CD1c-positive myeloid dendritic cell (primary cell): ENCODE measurements around the gene HSFX2.
"Not testable (repeated sequence)": the region's sequence is repeated elsewhere in the genome, so short reads cannot be mapped to it uniquely, and the experiment has no call there.

ENCODE experiments used
- DNase-seq: peaks from one replicate; pipeline ENCODE4 v3.0.0-alpha.2; 2016; ENCODE audit errors: extremely low spot score

Gene HSFX2

DNA sequence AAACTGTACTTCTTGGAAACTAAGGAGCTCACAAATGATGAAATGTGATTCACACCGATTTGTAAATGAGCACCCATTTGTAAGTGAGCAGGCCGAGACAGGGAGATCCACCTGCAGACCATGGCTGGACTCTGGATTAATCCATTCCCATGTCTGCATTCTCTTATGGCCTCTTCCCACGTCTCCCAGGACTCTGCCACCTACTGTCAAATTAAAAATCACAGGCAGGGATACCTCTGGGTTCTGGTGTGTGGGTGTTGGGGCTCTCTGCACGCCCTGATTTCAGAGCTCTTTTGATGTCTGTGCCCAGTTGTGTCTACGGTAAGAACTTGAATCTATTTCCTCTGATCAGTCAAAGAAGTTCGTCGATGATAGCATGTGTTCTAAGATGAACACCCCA lies 4.1 kb downstream of the HSFX2 start:
- DNase-seq: not testable (repeated sequence)

DNA sequence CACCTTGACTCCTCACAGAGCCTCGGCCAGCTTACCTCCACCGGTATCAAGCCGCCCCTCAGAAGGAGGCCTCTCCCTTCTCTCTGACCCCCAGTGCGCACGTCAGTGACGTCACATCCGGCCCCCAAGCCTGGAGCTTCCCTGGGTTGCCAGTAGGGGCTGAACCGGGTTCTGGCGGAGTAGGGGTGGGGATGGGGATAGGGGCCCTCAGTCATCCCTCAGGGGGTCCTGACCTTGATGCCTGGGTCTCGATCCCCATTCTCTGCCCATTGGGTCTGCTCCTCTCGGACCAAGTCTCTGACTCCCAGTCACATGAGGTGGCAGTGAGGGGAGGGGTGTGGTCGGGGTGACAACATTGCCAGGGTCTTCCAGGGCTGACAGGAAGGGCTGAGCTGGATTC lies 7.8 kb downstream of the HSFX2 start, which contains the start of gene MAGEA9B:
MAGEA9B (minus strand) TSS at position 101 of the 400 bp plus-strand sequence. CDS start 4,280 bp downstream, outside the sequence.
- not testable (repeated sequence) for DNase-seq

DNA sequence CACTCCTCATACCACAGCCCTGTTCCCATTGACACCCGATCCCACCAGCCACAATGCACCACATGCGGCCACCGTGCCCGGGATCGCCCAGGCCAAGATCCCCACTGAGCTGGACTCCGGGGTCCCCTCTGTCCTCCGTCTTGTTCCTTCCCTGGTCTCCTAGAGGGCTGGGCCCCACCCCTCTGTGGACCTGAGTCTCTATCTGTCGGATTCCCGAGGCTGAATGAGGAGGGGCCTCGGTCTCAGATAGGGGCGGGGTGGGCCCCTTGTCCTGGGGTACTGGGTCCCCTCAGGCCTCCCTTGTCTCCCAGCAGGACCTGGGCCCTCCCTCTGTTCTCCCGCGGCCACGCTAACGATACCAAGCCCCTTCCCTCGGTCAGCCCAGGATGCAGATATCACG lies 9.5 kb downstream of the HSFX2 start:
- not testable (repeated sequence) for DNase-seq

- not testable (repeated sequence) for DNase-seq
Measured at GRCh38 chrX:149573456-149573855, 21.7 kb downstream of the HSFX2 start.

DNA sequence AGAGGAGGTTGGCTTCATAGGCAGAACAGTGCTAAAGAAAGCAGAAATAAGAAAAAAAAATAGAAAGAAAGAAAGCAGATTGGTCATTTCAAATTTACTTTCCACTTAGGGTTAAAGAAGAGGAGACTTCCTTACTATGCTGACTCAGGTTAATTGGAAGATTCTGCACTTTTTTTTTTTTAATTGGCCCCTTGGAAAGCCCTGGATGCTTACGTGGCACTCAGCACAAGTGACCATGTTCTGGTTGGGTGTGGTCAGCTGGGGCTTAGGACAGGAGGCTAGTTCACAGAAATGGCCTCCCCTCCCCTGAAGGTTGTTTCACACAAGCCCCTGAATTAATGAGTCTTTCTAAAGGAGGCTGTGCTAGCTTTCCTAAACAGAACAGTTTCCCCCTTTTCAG lies 22.4 kb downstream of the HSFX2 start:
- no peak for DNase-seq

DNA sequence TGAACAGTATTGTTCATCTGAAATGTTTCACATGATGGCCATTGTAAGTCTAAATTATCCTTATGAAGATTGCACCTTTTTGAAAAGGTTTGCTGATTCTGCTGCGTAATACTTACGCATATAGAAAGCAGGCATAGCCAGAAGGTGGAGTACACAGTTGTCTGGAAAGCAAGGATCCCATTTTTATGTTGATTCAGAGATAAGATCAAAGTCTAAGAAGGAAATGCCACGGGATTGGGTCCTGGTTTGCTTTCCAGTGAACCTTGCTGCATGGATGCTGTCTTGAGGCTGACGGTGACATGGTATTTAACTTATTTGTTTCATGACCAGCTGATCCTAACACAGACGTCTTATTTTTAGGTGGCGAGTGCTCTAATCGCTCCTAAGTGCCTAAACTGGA lies 23.3 kb downstream of the HSFX2 start:
- DNase-seq: no peak

DNA sequence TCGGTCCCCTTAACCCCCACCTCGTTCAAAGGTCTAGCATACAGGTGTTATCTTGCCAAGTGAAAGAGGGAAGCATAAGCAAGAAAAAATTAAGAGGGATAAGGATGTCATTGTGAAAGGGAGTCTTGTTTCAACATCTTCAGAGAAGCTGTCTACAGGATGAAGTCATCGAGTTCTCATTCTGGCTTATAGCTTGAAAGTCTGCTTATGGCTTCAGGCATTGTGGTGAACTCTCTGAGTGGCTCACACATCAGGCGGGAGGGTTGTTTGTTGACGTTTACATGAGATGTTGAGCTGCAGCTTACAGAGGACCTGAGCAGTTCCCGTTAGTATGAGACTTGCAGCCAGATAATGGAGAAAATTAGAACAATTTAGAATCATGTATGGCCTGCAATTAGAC lies 24.4 kb downstream of the HSFX2 start:
- DNase-seq: no peak

GRCh38 chrX:149569770-149570169 lies 25.3 kb downstream of the HSFX2 start:
- DNase-seq: no peak

DNA sequence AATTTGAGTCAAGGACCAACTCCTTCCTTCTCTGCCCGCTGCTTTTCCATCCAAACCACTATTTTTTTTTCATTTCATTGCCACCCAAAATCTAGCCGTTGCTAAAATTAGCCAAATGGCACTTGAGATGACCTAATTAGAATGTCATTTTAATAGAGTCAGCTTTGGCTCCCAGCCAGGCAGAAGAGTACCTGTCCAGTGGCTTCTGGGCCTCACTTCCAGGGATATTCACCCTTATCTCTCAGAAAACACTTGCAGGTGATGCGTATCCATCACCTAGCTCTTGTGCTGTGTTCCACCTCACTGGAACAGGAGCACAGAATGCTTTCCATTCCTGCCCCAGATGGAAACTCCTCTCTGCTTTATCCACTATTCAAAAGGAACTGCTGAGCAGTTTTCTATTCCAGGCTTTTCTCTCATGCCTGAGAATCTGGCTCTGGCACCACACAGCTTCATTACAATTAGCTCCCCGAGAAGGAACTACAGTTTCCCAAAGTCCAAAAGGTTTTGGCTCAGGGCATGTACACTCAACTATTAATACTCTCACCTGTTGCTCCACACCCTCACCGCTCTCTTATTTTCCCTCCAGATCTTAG lies 26.3 kb downstream of the HSFX2 start:
- no peak for DNase-seq

DNA sequence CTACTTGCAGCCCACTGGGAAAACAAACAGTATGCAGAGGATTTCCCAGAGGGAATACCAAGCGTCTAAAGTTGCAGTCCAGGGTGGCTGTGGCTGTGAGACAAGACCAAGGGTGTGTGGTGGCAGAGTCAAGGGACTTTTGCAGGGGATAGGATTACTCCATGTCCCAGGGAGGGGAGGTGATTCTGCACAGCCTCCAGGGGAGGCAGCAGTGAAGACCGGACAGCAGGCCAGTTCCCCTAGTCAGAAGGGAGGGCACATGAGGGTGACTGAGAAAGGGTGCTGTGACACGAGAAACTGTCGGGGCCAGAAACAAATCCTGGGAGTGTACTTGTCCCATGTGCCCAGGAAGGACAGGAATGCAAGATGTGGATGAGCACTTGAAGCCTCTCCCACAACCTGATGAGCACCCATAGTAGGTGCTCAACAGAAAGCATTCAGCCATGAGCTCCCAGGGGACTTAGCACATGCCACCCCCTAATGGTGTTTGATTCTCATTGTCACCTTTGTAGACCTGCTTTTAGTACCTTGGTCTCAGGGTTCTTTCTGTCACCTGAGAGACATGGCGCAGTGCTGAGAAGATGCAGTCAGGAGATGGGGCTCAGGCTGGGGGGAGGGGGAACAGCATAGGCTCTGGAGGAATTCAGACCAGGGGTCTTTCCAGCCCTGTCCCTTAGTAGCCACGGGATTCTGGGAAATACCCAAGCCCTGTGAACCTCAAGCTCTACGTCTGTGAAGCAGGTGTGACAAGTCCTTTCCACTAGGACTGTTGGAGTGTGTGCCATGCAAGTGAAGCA lies 27.3 kb downstream of the HSFX2 start:
- no peak for DNase-seq

- no peak for DNase-seq
Measured at GRCh38 chrX:149563359-149563758, 31.8 kb downstream of the HSFX2 start.

DNA sequence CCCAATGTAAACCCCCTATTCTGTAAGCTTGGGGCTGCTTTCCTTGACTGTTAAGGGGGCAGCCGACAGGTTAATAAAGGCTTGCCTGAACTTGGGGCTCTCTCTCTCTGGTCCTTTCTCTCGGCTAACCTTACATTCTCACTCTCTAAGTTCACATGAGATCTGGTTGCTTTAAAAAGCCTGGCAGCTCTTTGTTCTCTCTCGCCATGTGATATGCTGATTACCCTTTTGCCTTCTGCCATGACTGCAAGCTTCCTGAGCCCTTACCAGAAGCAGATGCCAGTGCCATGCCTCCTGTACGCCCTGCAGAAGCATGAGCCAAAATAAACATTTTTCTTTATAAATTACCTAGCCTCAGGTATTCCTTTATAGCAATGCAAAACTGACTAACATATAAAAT lies 39.9 kb downstream of the HSFX2 start:
- DNase-seq: not testable (repeated sequence)

DNA sequence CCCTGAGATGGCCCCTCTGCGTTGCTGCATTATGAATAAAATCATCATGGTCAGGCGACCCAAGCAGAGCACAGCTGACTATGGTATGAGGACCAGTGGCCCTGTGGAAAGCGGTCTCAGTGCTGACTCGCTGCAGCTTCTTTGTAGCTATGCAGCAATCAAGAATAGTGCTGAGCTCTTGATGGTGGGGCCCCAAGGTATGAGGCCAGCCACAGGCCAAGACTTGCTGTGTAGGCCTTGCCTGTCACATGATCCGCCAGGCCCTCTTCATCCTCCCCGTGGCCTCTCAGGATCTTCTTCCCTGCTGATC lies 43.2 kb downstream of the HSFX2 start:
- not testable (repeated sequence) for DNase-seq

- not testable (repeated sequence) for DNase-seq
Measured at GRCh38 chrX:149551245-149551938, 43.7 kb downstream of the HSFX2 start.

DNA sequence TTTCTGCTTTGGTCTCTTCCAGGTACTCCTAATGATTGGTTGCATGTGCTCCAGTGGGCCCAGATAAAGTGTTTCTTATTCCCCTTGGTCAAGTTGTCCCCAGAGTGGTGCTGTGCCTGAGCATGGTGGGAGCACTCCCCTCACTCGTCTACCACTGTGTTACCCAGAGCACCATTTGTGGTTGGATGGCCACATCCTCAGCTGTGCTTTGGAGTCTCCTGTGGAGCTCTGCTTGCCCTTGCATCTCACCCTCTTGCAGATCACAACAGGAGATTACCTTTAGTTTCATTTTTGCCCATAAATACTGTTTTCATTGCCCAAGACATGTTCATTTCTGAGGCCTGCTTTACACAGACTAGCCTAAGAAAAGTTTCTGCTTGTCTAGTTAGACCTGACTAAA lies 44.7 kb downstream of the HSFX2 start:
- not testable (repeated sequence) for DNase-seq

DNA sequence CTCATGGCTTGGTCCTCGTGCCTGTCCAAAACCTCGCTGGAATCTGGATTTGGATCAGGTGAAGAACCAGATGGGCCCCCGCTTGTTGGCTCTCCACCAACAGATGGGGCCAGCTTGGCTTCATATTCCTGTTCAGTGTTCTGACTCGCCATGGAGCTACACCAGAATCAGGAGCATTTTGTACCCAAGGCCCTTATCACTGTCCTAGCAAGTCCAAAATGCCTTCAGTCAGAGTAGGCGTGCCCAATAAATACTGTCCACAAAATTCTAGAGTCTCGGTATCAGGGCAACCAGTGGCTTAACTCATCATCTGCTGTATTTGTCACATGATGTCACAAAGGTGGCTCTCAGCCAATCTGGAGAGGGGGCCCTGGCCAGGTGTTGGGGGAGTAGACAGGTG lies 45.4 kb downstream of the HSFX2 start, which contains the start of gene HSFX3:
HSFX3 (minus strand) TSS at position 224 of the 400 bp plus-strand sequence; CDS start at position 152, 72 bp downstream.
- not testable (repeated sequence) for DNase-seq

GRCh38 chrX:149547782-149548181 lies 47.3 kb downstream of the HSFX2 start:
- not testable (repeated sequence) for DNase-seq

- not testable (repeated sequence) for DNase-seq
Measured at GRCh38 chrX:149546962-149547361, 48.2 kb downstream of the HSFX2 start.

DNA sequence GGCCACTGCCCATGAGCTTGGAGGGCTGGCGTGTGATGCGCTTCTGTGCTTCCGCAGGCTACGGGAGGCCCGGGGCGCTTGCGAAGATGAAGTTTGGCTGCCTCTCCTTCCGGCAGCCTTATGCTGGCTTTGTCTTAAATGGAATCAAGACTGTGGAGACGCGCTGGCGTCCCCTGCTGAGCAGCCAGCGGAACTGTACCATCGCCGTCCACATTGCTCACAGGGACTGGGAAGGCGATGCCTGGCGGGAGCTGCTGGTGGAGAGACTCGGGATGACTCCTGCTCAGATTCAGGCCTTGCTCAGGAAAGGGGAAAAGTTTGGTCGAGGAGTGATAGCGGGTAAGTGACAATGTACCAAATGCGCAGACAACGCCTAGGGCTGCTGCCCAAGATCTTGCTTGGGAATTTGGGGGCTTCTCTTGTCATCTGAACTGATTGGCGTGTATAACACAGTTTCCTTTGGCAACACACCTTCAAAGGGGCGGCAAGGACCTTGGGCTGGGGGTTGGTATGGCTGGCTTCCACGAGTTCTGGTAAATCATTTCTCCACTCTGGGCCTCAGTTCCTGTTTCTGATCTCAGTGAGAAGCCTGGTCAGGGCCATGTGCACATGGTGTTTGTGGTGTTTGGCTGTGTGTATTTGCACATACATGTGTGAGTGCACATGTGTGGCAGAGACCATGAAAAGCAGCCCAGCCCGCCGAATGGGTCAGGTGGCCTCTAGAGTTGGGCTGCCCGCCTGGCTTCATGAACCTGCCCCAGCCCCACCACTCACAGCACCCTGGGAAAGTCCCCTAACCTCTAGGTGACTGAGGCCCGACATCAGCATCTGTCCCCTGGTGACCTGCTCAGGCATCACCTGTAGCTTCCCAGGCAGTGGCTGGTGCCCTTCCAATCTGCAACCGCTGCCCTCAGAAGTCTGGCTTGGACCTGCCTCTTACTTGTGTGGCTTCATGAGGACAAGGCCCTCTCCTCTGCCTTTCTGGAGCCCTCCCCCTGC lies 49.3 kb downstream of the HSFX2 start:
- peak; percentile 18 for DNase-seq
